ENCODE measurements around the gene TFCP2. TPM values are rescaled to one million over a fixed set of nuclear protein-coding genes. Genes with fewer than 3 reads are reported as not detected.

The TFCP2 gene
- total RNA-seq, 2 experiments from 2014 or later: 34.5 to 38.8 TPM

DNA sequence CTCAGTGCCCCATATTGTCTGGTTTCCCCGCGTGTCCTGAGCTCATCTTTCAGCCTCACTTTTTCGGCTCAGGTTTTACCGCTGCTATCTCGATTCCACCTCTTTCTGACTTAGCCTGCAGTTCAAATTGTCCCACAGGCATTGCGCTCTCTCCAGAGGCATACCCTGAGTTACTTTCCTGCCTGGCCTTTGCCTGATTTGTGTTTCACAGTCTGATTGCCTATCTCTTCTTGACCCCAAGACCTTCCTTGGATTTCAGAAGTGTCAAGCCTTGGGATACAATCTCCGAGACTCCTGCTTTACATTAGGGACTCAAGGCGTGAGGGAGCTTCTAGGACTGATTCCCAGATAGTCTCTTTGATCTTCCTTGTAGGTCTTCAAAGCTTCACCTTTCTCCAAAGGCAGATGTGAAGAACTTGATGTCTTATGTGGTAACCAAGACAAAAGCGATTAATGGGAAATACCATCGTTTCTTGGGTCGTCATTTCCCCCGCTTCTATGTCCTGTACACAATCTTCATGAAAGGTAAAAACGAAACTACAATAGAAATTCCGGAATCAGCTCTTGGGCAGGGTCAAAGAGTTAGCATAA is 124.2 kb downstream of the TFCP2 start:
- peaks cover 31% of the 10 kb centered on the region for H3K4me1 Mint-ChIP-seq (ENCODE audit: low read depth)
- ChIA-PET POLR2A (interaction anchor here (0.6 to 2.6 kb wide), 13 partner anchors 15 to 292 kb away, joined by 3 to 18 read pairs (median 3); partner anchors contain the start of genes ATF1, BIN2, CSRNP2 and DAZAP2), CTCF (interaction anchor here (0.7 to 3.1 kb wide), 13 partner anchors 13 to 293 kb away, joined by 3 to 15 read pairs (median 3); partner anchors contain the start of genes POU6F1 and SLC11A2)
- H3K9me3 Mint-ChIP-seq (ENCODE audit: insufficient read depth): no peaks in the 10 kb centered on the region
- peak overlapping the region; percentile 87 for H3K27ac Mint-ChIP-seq
- H3K27me3 Mint-ChIP-seq (ENCODE audit: low read depth): no peaks in the 10 kb centered on the region
- peak overlapping the region; percentile 88 for H3K4me3 Mint-ChIP-seq
- ATAC-seq (no peak), DNase-seq (no peak)
- peaks cover 28% of the 10 kb centered on the region for H3K36me3 Mint-ChIP-seq (ENCODE audit: low read depth)

DNA sequence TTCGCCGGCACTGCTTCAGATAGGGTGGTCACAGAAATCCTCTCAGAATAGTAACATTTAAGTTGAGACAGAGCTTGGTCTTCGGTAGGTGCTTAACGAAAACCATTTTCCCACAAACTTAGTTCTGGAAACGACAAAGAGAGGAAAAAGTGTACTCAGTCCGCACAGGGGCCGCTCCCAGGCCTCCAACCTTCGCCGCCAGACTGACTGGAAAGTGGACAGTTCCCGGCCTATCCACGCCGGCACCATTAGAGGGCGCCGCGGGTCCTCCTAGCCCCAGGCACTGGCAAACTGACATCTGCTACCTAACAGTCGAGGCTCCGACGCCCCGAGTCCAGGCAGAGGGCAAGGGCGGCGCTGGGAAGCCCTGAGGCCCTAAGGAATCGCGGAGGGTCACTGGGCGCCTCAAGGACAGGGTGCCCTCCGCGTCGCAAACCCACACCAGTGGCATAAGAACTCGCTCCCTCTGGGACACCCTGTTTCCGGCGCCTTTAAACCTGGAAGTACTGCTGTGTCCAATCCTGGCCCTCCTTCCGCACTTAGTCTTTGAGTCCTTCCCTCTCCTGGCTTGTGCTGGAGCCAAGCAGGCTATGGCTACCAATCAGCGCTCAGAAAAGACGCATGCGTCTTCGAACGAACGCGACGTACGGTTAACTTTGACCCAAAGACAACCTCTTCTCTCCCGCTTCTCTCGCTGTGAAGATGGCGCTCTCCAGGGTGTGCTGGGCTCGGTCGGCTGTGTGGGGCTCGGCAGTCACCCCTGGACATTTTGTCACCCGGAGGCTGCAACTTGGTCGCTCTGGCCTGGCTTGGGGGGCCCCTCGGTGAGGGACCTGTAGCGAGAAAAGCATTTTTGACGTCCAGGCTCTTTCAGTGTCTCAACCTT is 125.0 kb downstream of the TFCP2 start, which contains the start of gene LETMD1:
Gene LETMD1 (plus strand): TSS at position 673 of the 886 bp plus-strand sequence. CDS start 30 bp downstream, at position 703.
- Mint-ChIP-seq H3K27me3 (ENCODE audit: low read depth) (no peaks in the 10 kb centered on the region), H3K36me3 (ENCODE audit: low read depth) (peaks cover 20% of the 10 kb centered on the region), H3K4me3 (peak within 1 kb of the TSS; percentile 88), H3K27ac (peak within 1 kb of the TSS; percentile 87), H3K9me3 (ENCODE audit: insufficient read depth) (no peaks in the 10 kb centered on the region), H3K4me1 (ENCODE audit: low read depth) (peaks cover 31% of the 10 kb centered on the region)
- ChIA-PET CTCF (interaction anchor here (0.6 to 3.1 kb wide), 21 partner anchors 13 to 294 kb away, joined by 3 to 15 read pairs (median 3); partner anchors contain the start of genes BIN2, CSRNP2, SLC11A2 and SMAGP), POLR2A (interaction anchor here (0.7 to 2.6 kb wide), 11 partner anchors 19 to 293 kb away, joined by 3 to 18 read pairs (median 3); partner anchors contain the start of genes ATF1, CSRNP2, DAZAP2 and POU6F1)
- DNase-seq: peak; percentile 96
- peak; percentile 99 for ATAC-seq

Other genes starting within 250 kb of the TFCP2 start
- not detected for gene HIGD1C, start 220.6 kb downstream of the TFCP2 start, total RNA-seq
- gene SLC11A2, start 146.8 kb downstream of the TFCP2 start, total RNA-seq: 10 to 100 TPM; 29.9 to 36.1 TPM
- 10 to 100 TPM; 60.1 to 69.7 TPM for gene LETMD1, start 124.8 kb downstream of the TFCP2 start, total RNA-seq
- gene CSRNP2, start 89.5 kb downstream of the TFCP2 start, total RNA-seq: 10 to 100 TPM; 13.4 to 13.7 TPM
- gene POU6F1, start 44.9 kb upstream of the TFCP2 start, total RNA-seq: 1 to 10 TPM; 1.3 to 2.2 TPM
- 100 to 1,000 TPM; 186 TPM for gene DAZAP2, start 65.7 kb upstream of the TFCP2 start, total RNA-seq
- gene SMAGP, start 97.3 kb upstream of the TFCP2 start, total RNA-seq: 1 to 10 TPM; 4.3 to 4.7 TPM
- 100 to 1,000 TPM; 158 to 161 TPM for gene BIN2, start 151.0 kb upstream of the TFCP2 start, total RNA-seq
- not detected for gene CELA1, start 173.5 kb upstream of the TFCP2 start, total RNA-seq
- 10 to 100 TPM; 40.4 to 43.1 TPM for gene GALNT6, start 218.3 kb upstream of the TFCP2 start, total RNA-seq